K562 (cell line): ENCODE results near the gene MBD4. TPM values are rescaled to one million over a fixed set of nuclear protein-coding genes. Genes with fewer than 3 reads are reported as not detected.

Experiments
- CBX1 ChIP-seq: sonication (generic); IDR thresholded peaks from 2 replicates; pipeline ENCODE4 v1.6.1; 2016; ENCODE audit warnings: antibody characterized with exemption, low read depth, mild to moderate bottlenecking
- CEBPG ChIP-seq, 3 experiments: fragments of 200-800 bp in 1 of 3; sonication (Bioruptor generic) in 1 of 3; sonication (generic) in 1 of 3; formaldehyde crosslinking in 1 of 3; IDR thresholded peaks in 2 of 3; conservative IDR thresholded peaks in 1 of 3; 2 replicates each; pipeline versions ENCODE4 v1.6.1 to v1.8.0; 2016 to 2022; ENCODE audit warnings: missing compliant biosample characterization in 2 of 3, missing genetic modification characterization in 2 of 3, mild to moderate bottlenecking in 1 of 3, missing genetic modification reagents in 1 of 3
- DPF2 ChIP-seq: fragments of 450-650 bp; IDR thresholded peaks from 2 replicates; pipeline ENCODE4 v1.6.1; 2016
- NR2C2 ChIP-seq, 2 experiments: fragments of 200-800 bp in 1 of 2; sonication (Bioruptor generic) in 1 of 2; sonication (generic) in 1 of 2; formaldehyde crosslinking in 1 of 2; IDR thresholded peaks; 2 replicates each; pipeline versions ENCODE4 v1.6.1 to v1.8.0; 2016 to 2022; ENCODE audit warnings: mild to moderate bottlenecking in 1 of 2, missing compliant biosample characterization in 1 of 2, missing genetic modification characterization in 1 of 2, missing genetic modification reagents in 1 of 2
- POU5F1 ChIP-seq: fragments of 150-350 bp; IDR thresholded peaks from 2 replicates; pipeline ENCODE4 v1.6.1; 2014; ENCODE audit warnings: borderline replicate concordance, low read length, low read depth, mild to moderate bottlenecking; ENCODE audit not compliant: partially characterized antibody
- TAF9B ChIP-seq: fragments of 450-650 bp; IDR thresholded peaks from 2 replicates; pipeline ENCODE4 v1.6.1; 2018; ENCODE audit warnings: mild to moderate bottlenecking; ENCODE audit not compliant: partially characterized antibody
- ZNF121 ChIP-seq: sonication (generic); formaldehyde crosslinking; conservative IDR thresholded peaks from 2 replicates; pipeline ENCODE4 v1.8.0; 2022; ENCODE audit warnings: missing genetic modification reagents
- ZNF589 ChIP-seq: fragments of 200-800 bp; sonication (Bioruptor generic); IDR thresholded peaks from 2 replicates; pipeline ENCODE4 v1.6.1; 2016; ENCODE audit warnings: low read depth, missing genetic modification characterization, missing compliant biosample characterization
- ZNF766 ChIP-seq: fragments of 200-800 bp; sonication (Bioruptor generic); conservative IDR thresholded peaks from 2 replicates; pipeline ENCODE4 v1.6.1; 2016; ENCODE audit warnings: missing genetic modification characterization, missing compliant biosample characterization
- polyA plus RNA-seq, 8 experiments: library from polyadenylated mRNA; depleted of rRNA in 4 of 8; stranded (reverse) in 5 of 8; unstranded in 3 of 8; fragments of >200 nt; fragmentation: Nextera tagmentation in 2 of 8; fragmentation: Illumina TruSeq in 1 of 8; extraction: Ambion mirVana in 2 of 8; extraction: Trizol in 1 of 8; gene quantifications; 2 replicates each; pipeline versions ENCODE4 v1.2.1 to v1.2.3, GENCODE V29; 2011 to 2014; ENCODE audit warnings: inconsistent platforms in 1 of 8, missing spikeins in 1 of 8
- total RNA-seq, 7 experiments: library from RNA; depleted of rRNA in 6 of 7; stranded (reverse); fragments of >200 nt in 6 of 7; fragmentation: Illumina TruSeq in 2 of 7; extraction: Trizol in 2 of 7; gene quantifications; 2 replicates each; pipeline versions ENCODE4 v1.2.1 to v1.2.3, GENCODE V29; 2011 to 2021; ENCODE audit warnings: low replicate concordance in 1 of 7
- TF ChIP-seq, protein P1 (sequence below), 2 experiments: fragments of 450-650 bp in 1 of 2; sonication (generic) in 1 of 2; formaldehyde crosslinking in 1 of 2; IDR thresholded peaks in 1 of 2; conservative IDR thresholded peaks in 1 of 2; 2 replicates each; pipeline versions ENCODE4 v1.6.1 to v1.8.1; 2016 to 2023; ENCODE audit warnings: mild to moderate bottlenecking in 2 of 2, moderate library complexity in 2 of 2, inconsistent platforms in 1 of 2, missing genetic modification reagents in 1 of 2
- TF ChIP-seq, protein P2 (sequence below), 2 experiments: IDR thresholded peaks; 2 replicates each; pipeline ENCODE4 v1.6.1; 2012; ENCODE audit warnings: improper control_type of control experiment in 2 of 2, low read depth in 2 of 2, low read length in 2 of 2, borderline replicate concordance in 1 of 2
- TF ChIP-seq, protein P3 (sequence below): sonication (generic); formaldehyde crosslinking; IDR thresholded peaks from 2 replicates; pipeline ENCODE4 v1.5.0; 2020; ENCODE audit warnings: missing genetic modification reagents
- TF ChIP-seq, protein P4 (sequence below): sonication (generic); formaldehyde crosslinking; IDR thresholded peaks from 2 replicates; pipeline ENCODE4 v1.8.0; 2023; ENCODE audit warnings: mild to moderate bottlenecking, missing genetic modification reagents
- TF ChIP-seq, protein P5 (sequence below): fragments of 450-650 bp; formaldehyde crosslinking; IDR thresholded peaks from 2 replicates; pipeline ENCODE4 v1.4.0; 2020; ENCODE audit warnings: mild to moderate bottlenecking, moderate library complexity
- TF ChIP-seq, protein P6 (sequence below): fragments of 450-650 bp; IDR thresholded peaks from 2 replicates; pipeline ENCODE4 v1.6.1; 2016

Gene MBD4
- total and polyA plus RNA-seq, 9 of the 15 experiments (the other 6 are each of a cell fraction or from before 2014, with no cell fraction given), result 13.3 to 63.9 (median 39.0) TPM

DNA sequence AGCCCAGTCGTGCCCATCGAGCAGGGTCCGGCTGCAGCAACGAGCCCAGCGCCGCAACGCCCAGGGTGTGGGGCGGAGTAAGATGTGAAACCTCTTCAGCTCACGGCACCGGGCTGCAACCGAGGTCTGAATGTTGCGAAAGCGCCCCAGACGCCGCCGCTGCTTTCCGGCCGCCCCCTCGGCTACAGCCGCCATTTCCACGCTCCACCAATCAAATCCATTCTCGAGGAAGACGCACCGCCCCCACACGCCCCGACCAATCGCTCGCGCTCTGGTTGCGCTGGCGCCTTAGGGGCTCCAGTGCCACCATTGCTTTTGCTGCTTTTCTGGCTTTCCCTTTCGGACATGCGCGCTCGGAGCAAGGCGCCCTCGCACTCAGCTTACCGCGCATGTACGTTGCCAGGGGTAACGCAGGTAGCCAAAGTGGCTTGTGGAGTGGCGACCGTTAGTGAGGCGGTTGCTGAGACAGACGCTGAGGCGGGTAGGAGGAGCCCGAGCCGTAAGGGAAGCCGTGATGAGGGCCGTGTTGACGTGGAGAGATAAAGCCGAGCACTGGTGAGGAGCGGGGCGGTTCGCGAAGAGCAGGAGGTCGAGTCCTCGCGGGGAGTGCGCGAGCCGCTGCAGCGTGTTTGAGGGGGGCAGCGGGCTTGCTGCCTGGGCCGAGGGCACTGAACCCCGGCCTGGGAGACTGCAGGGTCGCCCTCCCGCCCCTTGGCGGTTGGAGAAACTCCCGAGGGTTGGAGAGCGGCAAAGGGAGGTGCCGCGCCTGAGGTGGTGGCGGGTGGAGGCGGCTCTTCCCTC lies at the start of gene MBD4, which contains the start of gene IFT122 (continued):
- TF ChIP-seq NR2C2 (CRISPR knock-in tag; IDR thresholded peaks at IDR 0.05) (no peak), NR2C2 (tag; IDR thresholded peaks at IDR 0.05) (peak; percentile 54; the same call in 1 of the 2 replicates), CBX1 (0 out of 2 replicates have a peak, but pooled peaks have one; percentile 40), DPF2 (peak; percentile 42; the same call in 1 of the 2 replicates), ZNF766 (CRISPR knock-in tag) (0 out of 2 replicates have a peak, but pooled peaks have one; percentile 12), ZNF121 (CRISPR knock-in tag) (no peak), ZNF589 (peak; percentile 48; the same call in 1 of the 2 replicates), TAF9B (peak; percentile 65), POU5F1 (no peak), CEBPG (CRISPR knock-in tag; IDR thresholded peaks at IDR 0.05) (peak; percentile 97), CEBPG (tag; conservative IDR thresholded peaks at IDR 0.05 in 1 of 2, IDR thresholded peaks at IDR 0.05 in 1 of 2) (peak; percentile 94 to 95)
- TF ChIP-seq, protein P1, sequence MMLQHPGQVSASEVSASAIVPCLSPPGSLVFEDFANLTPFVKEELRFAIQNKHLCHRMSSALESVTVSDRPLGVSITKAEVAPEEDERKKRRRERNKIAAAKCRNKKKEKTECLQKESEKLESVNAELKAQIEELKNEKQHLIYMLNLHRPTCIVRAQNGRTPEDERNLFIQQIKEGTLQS (IDR thresholded peaks at IDR 0.05), result peak; percentile 50
- TF ChIP-seq, protein P1 (CRISPR knock-in tag; conservative IDR thresholded peaks at IDR 0.05), result no peak
- TF ChIP-seq, protein P2, sequence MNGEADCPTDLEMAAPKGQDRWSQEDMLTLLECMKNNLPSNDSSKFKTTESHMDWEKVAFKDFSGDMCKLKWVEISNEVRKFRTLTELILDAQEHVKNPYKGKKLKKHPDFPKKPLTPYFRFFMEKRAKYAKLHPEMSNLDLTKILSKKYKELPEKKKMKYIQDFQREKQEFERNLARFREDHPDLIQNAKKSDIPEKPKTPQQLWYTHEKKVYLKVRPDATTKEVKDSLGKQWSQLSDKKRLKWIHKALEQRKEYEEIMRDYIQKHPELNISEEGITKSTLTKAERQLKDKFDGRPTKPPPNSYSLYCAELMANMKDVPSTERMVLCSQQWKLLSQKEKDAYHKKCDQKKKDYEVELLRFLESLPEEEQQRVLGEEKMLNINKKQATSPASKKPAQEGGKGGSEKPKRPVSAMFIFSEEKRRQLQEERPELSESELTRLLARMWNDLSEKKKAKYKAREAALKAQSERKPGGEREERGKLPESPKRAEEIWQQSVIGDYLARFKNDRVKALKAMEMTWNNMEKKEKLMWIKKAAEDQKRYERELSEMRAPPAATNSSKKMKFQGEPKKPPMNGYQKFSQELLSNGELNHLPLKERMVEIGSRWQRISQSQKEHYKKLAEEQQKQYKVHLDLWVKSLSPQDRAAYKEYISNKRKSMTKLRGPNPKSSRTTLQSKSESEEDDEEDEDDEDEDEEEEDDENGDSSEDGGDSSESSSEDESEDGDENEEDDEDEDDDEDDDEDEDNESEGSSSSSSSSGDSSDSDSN (IDR thresholded peaks at IDR 0.05; ENCODE audit: borderline replicate concordance in 1 of 2, low read depth in 2 of 2, low read length in 2 of 2), result peak; percentile 65 to 84; a peak in 2 of 4 replicates
- TF ChIP-seq, protein P3, sequence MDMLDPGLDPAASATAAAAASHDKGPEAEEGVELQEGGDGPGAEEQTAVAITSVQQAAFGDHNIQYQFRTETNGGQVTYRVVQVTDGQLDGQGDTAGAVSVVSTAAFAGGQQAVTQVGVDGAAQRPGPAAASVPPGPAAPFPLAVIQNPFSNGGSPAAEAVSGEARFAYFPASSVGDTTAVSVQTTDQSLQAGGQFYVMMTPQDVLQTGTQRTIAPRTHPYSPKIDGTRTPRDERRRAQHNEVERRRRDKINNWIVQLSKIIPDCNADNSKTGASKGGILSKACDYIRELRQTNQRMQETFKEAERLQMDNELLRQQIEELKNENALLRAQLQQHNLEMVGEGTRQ, result no peak
- TF ChIP-seq, protein P4, sequence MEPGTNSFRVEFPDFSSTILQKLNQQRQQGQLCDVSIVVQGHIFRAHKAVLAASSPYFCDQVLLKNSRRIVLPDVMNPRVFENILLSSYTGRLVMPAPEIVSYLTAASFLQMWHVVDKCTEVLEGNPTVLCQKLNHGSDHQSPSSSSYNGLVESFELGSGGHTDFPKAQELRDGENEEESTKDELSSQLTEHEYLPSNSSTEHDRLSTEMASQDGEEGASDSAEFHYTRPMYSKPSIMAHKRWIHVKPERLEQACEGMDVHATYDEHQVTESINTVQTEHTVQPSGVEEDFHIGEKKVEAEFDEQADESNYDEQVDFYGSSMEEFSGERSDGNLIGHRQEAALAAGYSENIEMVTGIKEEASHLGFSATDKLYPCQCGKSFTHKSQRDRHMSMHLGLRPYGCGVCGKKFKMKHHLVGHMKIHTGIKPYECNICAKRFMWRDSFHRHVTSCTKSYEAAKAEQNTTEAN, result no peak
- TF ChIP-seq, protein P5, sequence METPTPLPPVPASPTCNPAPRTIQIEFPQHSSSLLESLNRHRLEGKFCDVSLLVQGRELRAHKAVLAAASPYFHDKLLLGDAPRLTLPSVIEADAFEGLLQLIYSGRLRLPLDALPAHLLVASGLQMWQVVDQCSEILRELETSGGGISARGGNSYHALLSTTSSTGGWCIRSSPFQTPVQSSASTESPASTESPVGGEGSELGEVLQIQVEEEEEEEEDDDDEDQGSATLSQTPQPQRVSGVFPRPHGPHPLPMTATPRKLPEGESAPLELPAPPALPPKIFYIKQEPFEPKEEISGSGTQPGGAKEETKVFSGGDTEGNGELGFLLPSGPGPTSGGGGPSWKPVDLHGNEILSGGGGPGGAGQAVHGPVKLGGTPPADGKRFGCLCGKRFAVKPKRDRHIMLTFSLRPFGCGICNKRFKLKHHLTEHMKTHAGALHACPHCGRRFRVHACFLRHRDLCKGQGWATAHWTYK (CRISPR knock-in tag), result 0 out of 2 replicates have a peak, but pooled peaks have one; percentile 63
- TF ChIP-seq, protein P6, sequence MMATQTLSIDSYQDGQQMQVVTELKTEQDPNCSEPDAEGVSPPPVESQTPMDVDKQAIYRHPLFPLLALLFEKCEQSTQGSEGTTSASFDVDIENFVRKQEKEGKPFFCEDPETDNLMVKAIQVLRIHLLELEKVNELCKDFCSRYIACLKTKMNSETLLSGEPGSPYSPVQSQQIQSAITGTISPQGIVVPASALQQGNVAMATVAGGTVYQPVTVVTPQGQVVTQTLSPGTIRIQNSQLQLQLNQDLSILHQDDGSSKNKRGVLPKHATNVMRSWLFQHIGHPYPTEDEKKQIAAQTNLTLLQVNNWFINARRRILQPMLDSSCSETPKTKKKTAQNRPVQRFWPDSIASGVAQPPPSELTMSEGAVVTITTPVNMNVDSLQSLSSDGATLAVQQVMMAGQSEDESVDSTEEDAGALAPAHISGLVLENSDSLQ, result peak; percentile 60
